Subcutaneous abdominal adipose tissue (tissue), 5 donors: ENCODE data around the gene BRD8.
A peak's percentile ranks its signal among the peaks of the same experiment; 100 is the strongest.

Source experiments
- H3K27ac ChIP-seq: one replicate; pipeline ENCODE4 v1.7.0; 2013; ENCODE audit warnings: low read depth, mild to moderate bottlenecking, inconsistent platforms, low read length, moderate library complexity
- H3K27me3 ChIP-seq, 5 donors: one replicate each; pipeline ENCODE4 v1.7.0; 2013; ENCODE audit warnings: low read length in 5 of 5, inconsistent platforms in 1 of 5; ENCODE audit not compliant: control insufficient read depth in 5 of 5, insufficient read depth in 4 of 5
- H3K36me3 ChIP-seq, 5 donors: one replicate each; pipeline ENCODE4 v1.7.0; 2013; ENCODE audit warnings: low read length in 5 of 5; ENCODE audit not compliant: control insufficient read depth in 5 of 5, insufficient read depth in 5 of 5
- H3K4me1 ChIP-seq, 5 donors: one replicate each; pipeline ENCODE4 v1.7.0; 2013; ENCODE audit warnings: low read length in 5 of 5, mild to moderate bottlenecking in 3 of 5, moderate library complexity in 1 of 5; ENCODE audit not compliant: control insufficient read depth in 5 of 5, insufficient read depth in 5 of 5
- H3K4me3 ChIP-seq, 5 donors: one replicate each; pipeline ENCODE4 v1.7.0; 2013; ENCODE audit warnings: low read length in 5 of 5, low read depth in 1 of 5
- H3K9ac ChIP-seq, 5 donors: one replicate each; pipeline ENCODE4 v1.7.0; 2013; ENCODE audit warnings: low read length in 5 of 5, mild to moderate bottlenecking in 4 of 5, moderate library complexity in 3 of 5
- H3K9me3 ChIP-seq, 5 donors: one replicate each; pipeline ENCODE4 v1.7.0; 2013; ENCODE audit warnings: low read length in 5 of 5; ENCODE audit not compliant: control insufficient read depth in 5 of 5
- donor health status: healthy.
- donor health status: healthy.
- donor health status: healthy.
- donor health status: healthy.
- donor health status: healthy.

BRD8 gene

DNA sequence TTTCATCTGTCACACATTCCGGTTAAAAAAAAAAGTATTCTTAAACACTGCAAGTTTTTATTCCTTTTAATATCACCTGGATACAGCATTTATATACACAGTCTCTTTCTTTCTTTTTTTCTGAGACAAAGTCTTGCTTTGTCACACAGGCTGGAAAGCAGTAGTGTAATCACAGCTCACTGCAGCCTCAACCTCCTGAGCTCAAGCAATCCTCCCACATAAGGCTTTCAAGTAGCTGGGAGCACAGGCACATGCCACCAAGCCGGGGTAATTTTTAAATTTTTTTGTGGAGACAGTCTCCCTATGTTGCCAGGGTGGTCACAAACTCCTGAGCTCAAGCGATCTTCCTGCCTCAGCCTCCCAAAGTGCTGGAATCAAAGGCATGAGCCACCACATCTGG, 14.4 kb upstream of the BRD8 start:
- Histone ChIP-seq H3K9ac (no peak overlapping the region), H3K4me1 (peaks cover 0 to 11% (median 8%) of the 10 kb centered on the region in 5 donors), H3K36me3 (peaks cover 33 to 69% (median 56%) of the 10 kb centered on the region in 5 donors), H3K9me3 (no peaks in the 10 kb centered on the region), H3K27ac (no peak overlapping the region), H3K4me3 (no peak overlapping the region), H3K27me3 (no peaks in the 10 kb centered on the region)

DNA sequence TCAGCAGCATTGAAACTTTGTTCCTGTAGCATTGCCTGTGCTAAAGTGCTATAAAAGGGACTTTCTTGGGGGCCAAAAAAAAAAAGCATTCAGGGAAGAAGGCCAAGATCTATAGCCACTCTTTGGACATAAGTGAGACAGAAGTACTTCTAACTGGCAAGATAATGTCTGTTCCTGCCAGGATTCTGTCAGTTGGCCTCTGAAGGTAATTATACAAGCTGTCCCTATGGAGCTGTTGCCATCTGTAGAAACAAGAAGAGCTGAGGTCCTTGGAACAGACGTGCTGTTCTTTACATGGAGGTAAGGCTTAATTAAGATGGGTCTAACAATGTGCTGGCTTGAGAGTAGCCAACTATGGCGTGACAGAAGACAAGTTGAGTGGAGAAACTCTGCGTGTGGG, 10.2 kb upstream of the BRD8 start:
- no peak overlapping the region for H3K27ac ChIP-seq
- H3K36me3 ChIP-seq, result peaks cover 45 to 93% (median 74%) of the 10 kb centered on the region in 5 donors
- no peaks in the 10 kb centered on the region for H3K27me3 ChIP-seq
- H3K9ac ChIP-seq, result no peak overlapping the region
- H3K4me3 ChIP-seq, result no peak overlapping the region
- H3K9me3 ChIP-seq, result no peaks in the 10 kb centered on the region
- H3K4me1 ChIP-seq, result peaks cover 0 to 11% (median 8%) of the 10 kb centered on the region in 5 donors

DNA sequence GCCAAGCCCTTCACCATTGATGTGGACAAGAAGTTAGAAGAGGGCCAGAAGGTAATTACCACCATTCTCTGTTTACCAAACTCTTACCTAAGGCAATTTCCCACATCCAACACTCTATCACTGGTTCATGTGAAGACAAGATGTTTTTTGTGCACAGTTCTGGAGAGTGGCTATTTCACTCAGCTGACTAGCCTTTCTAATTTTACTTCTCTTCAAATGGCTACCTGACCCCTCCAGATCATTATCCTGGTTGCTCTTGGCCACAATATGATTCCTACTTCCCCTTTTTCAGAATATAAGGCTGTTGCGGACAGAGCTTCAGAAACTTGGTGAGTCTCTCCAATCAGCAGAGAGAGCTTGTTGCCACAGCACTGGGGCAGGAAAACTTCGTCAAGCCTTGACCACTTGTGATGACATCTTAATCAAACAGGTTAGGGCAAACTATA, 7.6 kb upstream of the BRD8 start:
- Histone ChIP-seq H3K36me3 (peaks cover 31 to 75% (median 58%) of the 10 kb centered on the region in 5 donors), H3K4me3 (no peak overlapping the region)

DNA sequence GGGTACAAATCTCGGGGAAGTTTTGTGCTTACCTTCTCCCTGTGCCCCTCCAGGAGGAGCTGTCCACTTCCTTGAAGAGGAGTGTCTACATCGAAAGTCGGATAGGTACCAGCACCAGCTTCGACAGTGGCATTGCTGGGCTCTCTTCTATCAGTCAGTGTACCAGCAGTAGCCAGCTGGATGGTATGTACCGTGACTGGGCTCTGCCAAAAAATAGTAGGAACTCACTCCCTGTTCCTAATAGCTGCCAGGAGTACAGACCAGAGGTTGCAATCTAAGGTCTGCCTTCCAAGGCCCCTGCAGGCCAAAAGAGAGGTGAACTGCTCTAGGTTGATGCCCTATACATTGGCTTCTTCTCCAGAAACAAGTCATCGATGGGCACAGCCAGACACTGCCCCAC, 4.4 kb upstream of the BRD8 start:
- Histone ChIP-seq H3K9ac (no peak overlapping the region), H3K4me1 (peaks cover 3 to 11% (median 8%) of the 10 kb centered on the region in 5 donors), H3K4me3 (no peak overlapping the region), H3K27me3 (no peaks in the 10 kb centered on the region), H3K27ac (no peak overlapping the region), H3K36me3 (peaks cover 15 to 45% (median 36%) of the 10 kb centered on the region in 5 donors), H3K9me3 (no peaks in the 10 kb centered on the region)

More for the DNA sequence above, 7.6 kb upstream of the BRD8 start:
- H3K9ac ChIP-seq, result no peak overlapping the region
- no peaks in the 10 kb centered on the region for H3K27me3 ChIP-seq
- no peaks in the 10 kb centered on the region for H3K4me1 ChIP-seq
- no peak overlapping the region for H3K27ac ChIP-seq
- no peaks in the 10 kb centered on the region for H3K9me3 ChIP-seq

DNA sequence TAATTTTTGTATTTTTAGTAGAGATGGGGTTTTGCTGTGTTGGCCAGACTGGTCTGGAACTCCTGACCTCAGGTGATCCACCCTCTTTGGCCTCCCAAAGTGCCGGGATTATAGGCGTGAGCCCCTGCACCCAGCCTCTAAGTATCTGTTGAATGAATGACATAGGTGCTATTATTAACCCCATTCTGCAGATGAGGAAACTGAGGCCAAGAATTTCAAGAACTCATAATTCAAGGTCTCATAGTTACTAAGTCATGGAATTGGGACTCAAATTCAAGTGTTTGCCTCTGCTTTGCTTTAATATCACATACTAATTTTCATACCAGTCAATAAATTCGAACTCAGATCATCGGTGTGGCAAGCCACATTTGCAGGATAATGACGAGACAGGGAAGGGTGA, 2.4 kb upstream of the BRD8 start:
- H3K36me3 ChIP-seq, result peaks cover 4 to 32% (median 25%) of the 10 kb centered on the region in 5 donors
- H3K4me3 ChIP-seq, result no peak overlapping the region
- no peaks in the 10 kb centered on the region for H3K27me3 ChIP-seq
- no peak overlapping the region for H3K9ac ChIP-seq
- H3K27ac ChIP-seq, result no peak overlapping the region
- no peaks in the 10 kb centered on the region for H3K9me3 ChIP-seq
- H3K4me1 ChIP-seq, result peaks cover 6 to 18% (median 15%) of the 10 kb centered on the region in 5 donors

DNA sequence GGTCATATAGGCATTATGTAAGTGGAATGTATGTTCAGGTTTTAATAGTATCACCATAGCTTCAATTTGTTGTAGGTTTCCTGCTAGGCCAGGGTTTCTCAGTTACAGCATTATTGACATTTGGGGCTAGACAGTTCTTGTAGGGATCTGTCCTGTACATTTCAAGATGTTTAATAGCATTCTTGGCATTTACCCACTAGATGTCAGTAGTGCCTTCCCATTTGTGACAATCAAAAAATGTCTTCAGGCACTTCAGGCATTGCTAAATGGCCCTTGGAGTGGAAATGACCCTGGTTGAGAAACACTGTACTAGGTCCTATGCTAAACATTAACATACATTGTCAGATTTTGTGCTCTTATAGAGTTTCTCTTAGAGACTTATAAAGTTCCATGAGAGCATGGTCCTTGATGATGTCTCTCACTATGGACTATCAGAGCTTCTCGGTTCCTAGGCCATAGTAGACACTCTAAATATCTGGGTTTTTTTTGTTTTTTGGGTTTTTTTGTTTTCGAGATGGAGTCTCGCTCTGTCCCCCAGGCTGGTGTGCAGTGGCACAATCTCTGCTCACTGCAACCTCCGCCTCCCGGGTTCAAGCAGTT, 1.9 kb upstream of the BRD8 start:
- Histone ChIP-seq H3K27ac (no peak overlapping the region), H3K4me3 (no peak overlapping the region), H3K4me1 (peaks cover 6 to 18% (median 15%) of the 10 kb centered on the region in 5 donors), H3K9ac (no peak overlapping the region), H3K9me3 (no peaks in the 10 kb centered on the region), H3K27me3 (no peaks in the 10 kb centered on the region), H3K36me3 (peaks cover 4 to 28% (median 23%) of the 10 kb centered on the region in 5 donors)

DNA sequence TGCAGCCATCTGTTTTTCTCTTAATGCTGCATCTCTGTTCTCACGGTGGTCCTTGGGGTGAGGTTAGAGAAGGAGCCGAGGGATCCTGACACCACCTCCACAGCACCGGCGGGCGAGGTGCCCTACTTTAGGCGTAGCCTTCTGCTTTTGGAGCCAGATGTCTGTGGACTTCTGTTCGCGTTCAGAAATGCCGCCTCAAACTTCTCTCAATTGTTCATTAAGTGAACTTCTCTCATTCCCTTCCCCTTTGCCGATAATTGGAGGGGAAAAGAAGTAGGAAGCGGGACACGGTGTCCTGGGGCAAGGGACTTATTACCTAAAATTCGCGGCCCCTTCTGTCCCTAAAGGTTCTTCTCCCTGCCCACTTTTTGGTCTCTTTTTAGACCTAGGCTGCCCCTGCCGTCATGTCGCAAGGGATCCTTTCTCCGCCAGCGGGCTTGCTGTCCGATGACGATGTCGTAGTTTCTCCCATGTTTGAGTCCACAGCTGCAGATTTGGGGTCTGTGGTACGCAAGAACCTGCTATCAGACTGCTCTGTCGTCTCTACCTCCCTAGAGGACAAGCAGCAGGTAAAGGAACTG, 937 bp upstream of the BRD8 start:
- H3K4me1 ChIP-seq, result peaks cover 6 to 18% (median 15%) of the 10 kb centered on the region in 5 donors
- no peaks in the 10 kb centered on the region for H3K9me3 ChIP-seq
- H3K27ac ChIP-seq, result no peak overlapping the region
- H3K36me3 ChIP-seq, result peaks cover 0 to 27% (median 19%) of the 10 kb centered on the region in 5 donors
- H3K4me3 ChIP-seq, result peak overlapping the region; percentile 79 to 98 (median 92)
- H3K9ac ChIP-seq, result peak overlapping the region in 1 of 5 donors; percentile 20
- no peaks in the 10 kb centered on the region for H3K27me3 ChIP-seq

DNA sequence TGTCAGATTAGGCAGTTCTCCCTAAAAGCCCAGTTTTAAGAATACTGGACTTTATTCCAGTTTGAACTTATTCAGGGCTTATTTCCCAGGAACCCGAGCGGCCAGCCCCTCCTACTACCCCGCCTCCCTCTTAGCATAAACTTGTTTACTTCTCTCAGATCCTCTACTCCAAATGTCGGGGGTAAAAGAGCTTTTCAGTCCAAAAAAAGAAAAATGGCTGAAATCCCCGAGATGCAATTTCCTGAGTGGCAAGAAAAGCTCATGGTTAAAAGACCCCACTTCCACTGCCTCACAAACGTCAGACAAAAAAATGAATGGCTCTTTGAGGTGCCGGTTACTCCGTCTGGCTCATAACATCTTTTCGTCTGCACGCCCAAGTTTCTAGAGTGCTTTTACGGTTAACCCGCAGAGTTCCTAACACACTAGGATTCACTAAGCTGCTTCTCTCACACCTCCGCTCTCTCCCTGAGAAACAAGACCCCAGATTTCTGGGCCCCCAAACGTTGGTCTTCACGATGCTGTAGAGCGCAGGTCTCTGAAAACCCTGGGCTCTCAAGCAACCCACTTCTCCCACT, 402 bp downstream of the BRD8 start:
- Histone ChIP-seq H3K9ac (peak overlapping the region; percentile 87 to 98 (median 96)), H3K9me3 (no peaks in the 10 kb centered on the region), H3K4me3 (peak overlapping the region; percentile 79 to 98 (median 92)), H3K36me3 (peaks cover 3 to 29% (median 18%) of the 10 kb centered on the region in 5 donors), H3K27ac (peak overlapping the region; percentile 81), H3K4me1 (peaks cover 6 to 18% (median 15%) of the 10 kb centered on the region in 5 donors), H3K27me3 (no peaks in the 10 kb centered on the region)

DNA sequence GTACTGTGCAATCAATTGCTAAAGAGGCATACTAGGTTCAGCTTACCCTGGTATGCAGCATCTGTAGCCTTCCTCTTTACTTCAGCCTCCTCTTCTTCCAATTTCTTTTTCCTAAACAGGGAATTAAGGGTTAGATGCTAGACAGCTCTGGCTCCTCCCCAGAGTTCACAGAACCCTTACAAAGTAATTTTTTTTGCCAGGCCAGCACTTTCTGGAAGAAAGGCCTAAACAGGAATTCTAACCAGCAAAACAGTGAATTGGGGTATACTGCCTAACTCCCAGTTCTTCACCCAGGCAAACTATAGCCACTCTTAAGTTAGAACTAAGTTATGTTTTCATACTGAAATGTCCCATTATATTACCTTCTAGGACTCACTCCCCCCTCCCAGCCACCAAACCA, 8.1 kb downstream of the BRD8 start:
- H3K27me3 ChIP-seq, result no peaks in the 10 kb centered on the region
- no peak overlapping the region for H3K27ac ChIP-seq
- no peaks in the 10 kb centered on the region for H3K9me3 ChIP-seq
- no peak overlapping the region for H3K4me3 ChIP-seq
- peaks cover 54 to 98% (median 84%) of the 10 kb centered on the region in 5 donors for H3K36me3 ChIP-seq
- no peak overlapping the region for H3K9ac ChIP-seq
- no peaks in the 10 kb centered on the region for H3K4me1 ChIP-seq

DNA sequence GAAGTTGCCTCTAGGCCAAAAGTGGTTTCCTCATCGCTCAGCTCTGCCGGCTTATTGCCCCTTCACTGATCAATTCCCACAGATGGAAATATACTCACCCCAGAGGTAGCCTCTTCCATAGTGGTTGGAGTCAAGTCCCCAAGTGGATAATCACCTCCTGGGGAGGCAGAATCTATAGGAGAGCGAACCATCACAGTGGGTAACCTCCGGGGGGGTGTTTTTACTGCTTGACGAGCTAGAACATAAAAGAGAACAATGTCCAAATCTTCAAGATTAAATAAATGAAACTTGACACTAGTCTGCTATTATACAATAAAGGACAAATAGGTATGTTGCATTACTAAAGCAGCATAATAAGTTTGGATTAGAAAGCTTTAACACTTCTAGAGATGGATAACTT, 9.3 kb downstream of the BRD8 start:
- Histone ChIP-seq H3K4me1 (no peaks in the 10 kb centered on the region), H3K36me3 (peaks cover 62 to 99% (median 91%) of the 10 kb centered on the region in 5 donors), H3K27me3 (no peaks in the 10 kb centered on the region), H3K4me3 (no peak overlapping the region), H3K27ac (no peak overlapping the region), H3K9ac (no peak overlapping the region), H3K9me3 (no peaks in the 10 kb centered on the region)
